Stimulated activated CD8-positive, alpha-beta memory T cell treated with anti-CD3 and anti-CD28 coated beads, Interleukin-7, amount 100 ng/mL, for 48 hours (primary cell): Measurements from ENCODE around the gene ANKRD26.
"Not testable (repeated sequence)": the region's sequence is repeated elsewhere in the genome, so short reads cannot be mapped to it uniquely, and the experiment has no call there.

Source experiments
- DNase-seq, 2 donors: peaks; one replicate each; pipeline ENCODE4 v3.0.0-alpha.2; 2020; ENCODE audit warnings: low read depth in 1 of 2; ENCODE audit errors: extremely low read depth in 1 of 2

The ANKRD26 gene

GRCh38 chr10:27099916-27100812, at the start of gene ANKRD26:
TSS of gene ANKRD26 (minus strand) at chr10:27100494. CDS start at chr10:27100326, 168 bp downstream.
- DNase-seq: peak; percentile 94 to 95

GRCh38 chr10:27147701-27148100, 47.4 kb upstream of the ANKRD26 start:
- no peak for DNase-seq

- no peak for DNase-seq
These were observed 45.6 kb upstream of the ANKRD26 start for GRCh38 chr10:27145937-27146336.

- no peak for DNase-seq
These were observed 43.4 kb upstream of the ANKRD26 start for GRCh38 chr10:27143686-27144085.

GRCh38 chr10:27138277-27138676, 38.0 kb upstream of the ANKRD26 start:
- no peak for DNase-seq

GRCh38 chr10:27134371-27134770, 34.1 kb upstream of the ANKRD26 start:
- no peak for DNase-seq

- no peak for DNase-seq
These were observed 7.9 kb upstream of the ANKRD26 start for GRCh38 chr10:27108165-27108564.

GRCh38 chr10:27104919-27105318, 4.6 kb upstream of the ANKRD26 start:
- no peak for DNase-seq

- no peak for DNase-seq
These were observed 586 bp upstream of the ANKRD26 start for GRCh38 chr10:27100813-27101347.

GRCh38 chr10:27099448-27099847, 846 bp downstream of the ANKRD26 start:
- no peak for DNase-seq

GRCh38 chr10:27088119-27089044, 11.9 kb downstream of the ANKRD26 start:
- DNase-seq: no peak

GRCh38 chr10:27072436-27073114, 27.7 kb downstream of the ANKRD26 start:
- no peak for DNase-seq

- DNase-seq: no peak
These were observed 31.9 kb downstream of the ANKRD26 start for GRCh38 chr10:27068217-27068891.

GRCh38 chr10:27065084-27065483, 35.2 kb downstream of the ANKRD26 start:
- DNase-seq: no peak

- DNase-seq: no peak
These were observed 47.6 kb downstream of the ANKRD26 start for GRCh38 chr10:27052656-27053055.

- DNase-seq: not testable (repeated sequence)
These were observed 55.0 kb downstream of the ANKRD26 start for GRCh38 chr10:27045247-27045646.

- DNase-seq: no peak
These were observed 59.1 kb downstream of the ANKRD26 start for GRCh38 chr10:27041196-27041595.

- DNase-seq: no peak
These were observed 62.1 kb downstream of the ANKRD26 start for GRCh38 chr10:27038168-27038567.

- DNase-seq: no peak
These were observed 65.1 kb downstream of the ANKRD26 start for GRCh38 chr10:27035163-27035562.

GRCh38 chr10:27030060-27030459, 70.2 kb downstream of the ANKRD26 start:
- DNase-seq: no peak
